GM12878 (cell line): ENCODE results near the gene FBXL15. TPM values are rescaled to one million over a fixed set of nuclear protein-coding genes. Genes with fewer than 3 reads are reported as not detected.

Experiments
- BCL11A ChIP-seq: IDR thresholded peaks from 2 replicates; pipeline ENCODE4 v1.6.1; 2011; ENCODE audit warnings: low read depth, low read length
- BRCA1 ChIP-seq: IDR thresholded peaks from 2 replicates; pipeline ENCODE4 v1.6.1; 2011; ENCODE audit warnings: low read depth, low read length, improper control_type of control experiment
- CBX5 ChIP-seq: sonication (generic); IDR thresholded peaks from 2 replicates; pipeline ENCODE4 v1.6.1; 2016; ENCODE audit warnings: low read depth, moderate library complexity, mild to moderate bottlenecking, inconsistent platforms
- CHD1 ChIP-seq: IDR thresholded peaks from 2 replicates; pipeline ENCODE4 v1.6.1; 2012; ENCODE audit warnings: low read depth, low read length, improper control_type of control experiment
- EP300 ChIP-seq, 2 experiments: fragments of 150-350 bp in 1 of 2; IDR thresholded peaks; 2 replicates each; pipeline ENCODE4 v1.6.1; 2011 to 2012; ENCODE audit warnings: low read depth in 2 of 2, low read length in 2 of 2, borderline replicate concordance in 1 of 2, improper control_type of control experiment in 1 of 2, inconsistent platforms in 1 of 2; ENCODE audit not compliant: control insufficient read depth in 1 of 2
- KAT2A ChIP-seq: conservative IDR thresholded peaks from 2 replicates; pipeline ENCODE4 v1.6.1; 2011; ENCODE audit warnings: low read depth, low read length; ENCODE audit not compliant: control insufficient read depth
- MEF2A ChIP-seq: IDR thresholded peaks from 2 replicates; pipeline ENCODE4 v1.6.1; 2011; ENCODE audit warnings: low read depth, mild to moderate bottlenecking, low read length, moderate library complexity; ENCODE audit not compliant: insufficient read depth
- MTA2 ChIP-seq: fragments of 450-650 bp; IDR thresholded peaks from 2 replicates; pipeline ENCODE4 v1.6.1; 2016; ENCODE audit warnings: low read depth, mild to moderate bottlenecking, moderate library complexity
- NFYA ChIP-seq: IDR thresholded peaks from 2 replicates; pipeline ENCODE4 v1.6.1; 2011; ENCODE audit warnings: low read depth, mild to moderate bottlenecking, low read length, improper control_type of control experiment, borderline replicate concordance
- NR2C2 ChIP-seq: IDR thresholded peaks from 2 replicates; pipeline ENCODE4 v1.6.1; 2011; ENCODE audit warnings: borderline replicate concordance, low read depth; ENCODE audit not compliant: control insufficient read depth, insufficient read length
- NR2F1 ChIP-seq: fragments of 450-650 bp; conservative IDR thresholded peaks from 2 replicates; pipeline ENCODE4 v1.6.1; 2017; ENCODE audit warnings: mild to moderate bottlenecking
- NRF1 ChIP-seq: conservative IDR thresholded peaks from 2 replicates; pipeline ENCODE4 v1.6.1; 2011; ENCODE audit warnings: mild to moderate bottlenecking, low read depth, low read length, improper control_type of control experiment
- POLR2AphosphoS2 ChIP-seq: IDR thresholded peaks from 2 replicates; pipeline ENCODE4 v1.6.1; 2011; ENCODE audit warnings: low read depth, mild to moderate bottlenecking, low read length, improper control_type of control experiment, moderate library complexity
- RBBP5 ChIP-seq: fragments of 200-600 bp; sonication (generic); conservative IDR thresholded peaks from 2 replicates; pipeline ENCODE4 v1.6.1; 2016
- SIN3A ChIP-seq: IDR thresholded peaks from 2 replicates; pipeline ENCODE4 v1.6.1; 2012; ENCODE audit warnings: low read depth, low read length, improper control_type of control experiment
- SMAD5 ChIP-seq: IDR thresholded peaks from 2 replicates; pipeline ENCODE4 v1.6.1; 2016; ENCODE audit warnings: antibody characterized with exemption, low read depth
- SP1 ChIP-seq: IDR thresholded peaks from one replicate; pipeline ENCODE4 v1.6.1; 2011; ENCODE audit warnings: low read depth, low read length
- SREBF2 ChIP-seq: IDR thresholded peaks from 2 replicates; pipeline ENCODE4 v1.6.1; 2012; ENCODE audit warnings: mild to moderate bottlenecking, low read length
- SRF ChIP-seq, 2 experiments: IDR thresholded peaks; 2 replicates each; pipeline ENCODE4 v1.6.1; 2011; ENCODE audit warnings: low read depth in 2 of 2, low read length in 2 of 2, mild to moderate bottlenecking in 1 of 2, moderate library complexity in 1 of 2
- WRNIP1 ChIP-seq: IDR thresholded peaks from 2 replicates; pipeline ENCODE4 v1.6.1; 2011; ENCODE audit warnings: low read depth, low read length, improper control_type of control experiment, borderline replicate concordance
- ZNF274 ChIP-seq: IDR thresholded peaks from one replicate; pipeline ENCODE4 v1.8.0; 2011; ENCODE audit not compliant: insufficient read length, insufficient read depth
- polyA plus RNA-seq, 11 experiments: library from polyadenylated mRNA; depleted of rRNA in 4 of 11; unstranded in 6 of 11; stranded (reverse) in 5 of 11; fragments of >200 nt; fragmentation: Nextera tagmentation in 4 of 11; fragmentation: Illumina TruSeq in 1 of 11; extraction: Ambion mirVana in 4 of 11; extraction: Trizol in 1 of 11; gene quantifications; 1 replicate in 1 of 11; 2 replicates in 10 of 11; pipeline versions ENCODE4 v1.2.1 to v1.2.3, GENCODE V29; 2011 to 2016; ENCODE audit warnings: inconsistent platforms in 2 of 11, missing spikeins in 2 of 11, low read depth in 1 of 11
- total RNA-seq, 4 experiments: library from RNA; depleted of rRNA in 3 of 4; stranded (reverse); fragments of >200 nt in 3 of 4; fragmentation: Illumina TruSeq in 1 of 4; extraction: Trizol in 1 of 4; gene quantifications; 2 replicates each; pipeline versions ENCODE4 v1.2.1 to v1.2.3, GENCODE V29; 2013 to 2021
- TF ChIP-seq, protein P1 (sequence below): fragments of 450-650 bp; IDR thresholded peaks from 2 replicates; pipeline ENCODE4 v1.6.1; 2017; ENCODE audit warnings: borderline replicate concordance
- TF ChIP-seq, protein P2 (sequence below), 3 experiments: IDR thresholded peaks in 2 of 3; conservative IDR thresholded peaks in 1 of 3; 2 replicates each; pipeline ENCODE4 v1.5.1; 2011; ENCODE audit warnings: low read depth in 3 of 3, low read length in 3 of 3, mild to moderate bottlenecking in 3 of 3, control low read depth in 2 of 3, moderate library complexity in 2 of 3, inconsistent platforms in 1 of 3, mixed read lengths in 1 of 3; ENCODE audit not compliant: control insufficient read depth in 2 of 3, insufficient read depth in 1 of 3; ENCODE audit errors: extremely low read depth in 1 of 3
- TF ChIP-seq, protein P3 (sequence below): fragments of 450-650 bp; IDR thresholded peaks from 2 replicates; pipeline ENCODE4 v1.6.1; 2016; ENCODE audit warnings: mild to moderate bottlenecking, moderate library complexity, borderline replicate concordance

Gene FBXL15
- total and polyA plus RNA-seq, 10 of the 15 experiments (the other 5 are each of a cell fraction or from before 2014, with no cell fraction given): 0.13 to 21.3 (median 7.9) TPM

DNA sequence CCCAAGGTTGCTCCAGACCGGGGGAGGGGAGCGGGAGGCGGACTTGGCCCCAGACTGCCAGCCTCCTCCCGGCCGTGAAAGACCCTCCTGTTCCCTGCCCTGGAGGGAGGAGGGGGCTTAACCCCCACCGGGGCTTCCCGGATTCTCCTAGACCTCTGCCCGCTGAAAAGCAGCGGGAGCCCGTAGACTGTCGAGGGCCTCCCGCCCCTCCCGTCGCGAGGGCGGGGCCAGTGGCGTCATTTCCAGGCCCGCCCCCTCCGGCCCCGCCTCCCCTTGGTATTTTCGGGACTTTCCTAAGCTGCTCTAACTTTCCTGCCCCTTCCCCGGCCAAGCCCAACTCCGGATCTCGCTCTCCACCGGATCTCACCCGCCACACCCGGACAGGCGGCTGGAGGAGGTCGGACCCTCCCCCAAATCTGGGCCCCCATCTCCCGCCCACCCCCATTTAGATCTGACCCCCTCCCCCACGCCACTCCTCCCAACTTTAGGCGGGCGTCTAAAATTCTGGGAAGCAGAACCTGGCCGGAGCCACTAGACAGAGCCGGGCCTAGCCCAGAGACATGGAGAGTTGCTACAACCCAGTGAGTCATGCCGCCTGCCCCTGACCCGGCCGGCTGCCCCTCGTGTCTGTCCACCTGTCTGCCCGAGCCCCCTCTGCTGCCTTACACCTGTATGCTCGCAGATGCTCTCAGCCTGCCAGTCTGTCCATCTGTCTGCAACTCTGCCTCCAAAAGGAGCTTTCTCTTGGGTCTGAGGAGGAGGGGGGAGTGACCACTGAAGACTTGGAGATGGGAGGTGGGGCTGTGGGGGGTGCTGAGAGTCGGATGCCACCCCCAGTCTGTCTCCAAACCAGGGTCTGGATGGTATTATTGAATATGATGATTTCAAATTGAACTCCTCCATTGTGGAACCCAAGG lies 25.0 kb upstream of the FBXL15 start, which contains the start of gene NFKB2 (continued):
- TF ChIP-seq NFYA (no peak), ZNF274 (no peak), NRF1 (no peak), BCL11A (no peak), WRNIP1 (no peak), KAT2A (no peak), RBBP5 (no peak), SIN3A (no peak), CHD1 (no peak), MTA2 (0 out of 2 replicates have a peak, but pooled peaks have one; percentile 2), SP1 (peak; percentile 95), SRF (IDR thresholded peaks at IDR 0.05; ENCODE audit: low read depth in 2 of 2, low read length in 2 of 2) (no peak), CBX5 (no peak), MEF2A (no peak), NR2F1 (peak; percentile 58; the same call in 1 of the 2 replicates), EP300 (IDR thresholded peaks at IDR 0.05; ENCODE audit: borderline replicate concordance in 1 of 2, control insufficient read depth in 1 of 2, low read depth in 2 of 2, low read length in 2 of 2) (no peak), NR2C2 (no peak), POLR2AphosphoS2 (no peak), SMAD5 (no peak; the same call in 1 of the 2 replicates), BRCA1 (no peak), SREBF2 (no peak)
- TF ChIP-seq, protein P1, sequence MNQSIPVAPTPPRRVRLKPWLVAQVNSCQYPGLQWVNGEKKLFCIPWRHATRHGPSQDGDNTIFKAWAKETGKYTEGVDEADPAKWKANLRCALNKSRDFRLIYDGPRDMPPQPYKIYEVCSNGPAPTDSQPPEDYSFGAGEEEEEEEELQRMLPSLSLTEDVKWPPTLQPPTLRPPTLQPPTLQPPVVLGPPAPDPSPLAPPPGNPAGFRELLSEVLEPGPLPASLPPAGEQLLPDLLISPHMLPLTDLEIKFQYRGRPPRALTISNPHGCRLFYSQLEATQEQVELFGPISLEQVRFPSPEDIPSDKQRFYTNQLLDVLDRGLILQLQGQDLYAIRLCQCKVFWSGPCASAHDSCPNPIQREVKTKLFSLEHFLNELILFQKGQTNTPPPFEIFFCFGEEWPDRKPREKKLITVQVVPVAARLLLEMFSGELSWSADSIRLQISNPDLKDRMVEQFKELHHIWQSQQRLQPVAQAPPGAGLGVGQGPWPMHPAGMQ: no peak
- TF ChIP-seq, protein P2, sequence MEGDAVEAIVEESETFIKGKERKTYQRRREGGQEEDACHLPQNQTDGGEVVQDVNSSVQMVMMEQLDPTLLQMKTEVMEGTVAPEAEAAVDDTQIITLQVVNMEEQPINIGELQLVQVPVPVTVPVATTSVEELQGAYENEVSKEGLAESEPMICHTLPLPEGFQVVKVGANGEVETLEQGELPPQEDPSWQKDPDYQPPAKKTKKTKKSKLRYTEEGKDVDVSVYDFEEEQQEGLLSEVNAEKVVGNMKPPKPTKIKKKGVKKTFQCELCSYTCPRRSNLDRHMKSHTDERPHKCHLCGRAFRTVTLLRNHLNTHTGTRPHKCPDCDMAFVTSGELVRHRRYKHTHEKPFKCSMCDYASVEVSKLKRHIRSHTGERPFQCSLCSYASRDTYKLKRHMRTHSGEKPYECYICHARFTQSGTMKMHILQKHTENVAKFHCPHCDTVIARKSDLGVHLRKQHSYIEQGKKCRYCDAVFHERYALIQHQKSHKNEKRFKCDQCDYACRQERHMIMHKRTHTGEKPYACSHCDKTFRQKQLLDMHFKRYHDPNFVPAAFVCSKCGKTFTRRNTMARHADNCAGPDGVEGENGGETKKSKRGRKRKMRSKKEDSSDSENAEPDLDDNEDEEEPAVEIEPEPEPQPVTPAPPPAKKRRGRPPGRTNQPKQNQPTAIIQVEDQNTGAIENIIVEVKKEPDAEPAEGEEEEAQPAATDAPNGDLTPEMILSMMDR (IDR thresholded peaks at IDR 0.05 in 2 of 3, conservative IDR thresholded peaks at IDR 0.05 in 1 of 3; ENCODE audit: control insufficient read depth in 2 of 3, extremely low read depth in 1 of 3, insufficient read depth in 1 of 3, low read depth in 3 of 3, low read length in 3 of 3): no peak
- TF ChIP-seq, protein P3, sequence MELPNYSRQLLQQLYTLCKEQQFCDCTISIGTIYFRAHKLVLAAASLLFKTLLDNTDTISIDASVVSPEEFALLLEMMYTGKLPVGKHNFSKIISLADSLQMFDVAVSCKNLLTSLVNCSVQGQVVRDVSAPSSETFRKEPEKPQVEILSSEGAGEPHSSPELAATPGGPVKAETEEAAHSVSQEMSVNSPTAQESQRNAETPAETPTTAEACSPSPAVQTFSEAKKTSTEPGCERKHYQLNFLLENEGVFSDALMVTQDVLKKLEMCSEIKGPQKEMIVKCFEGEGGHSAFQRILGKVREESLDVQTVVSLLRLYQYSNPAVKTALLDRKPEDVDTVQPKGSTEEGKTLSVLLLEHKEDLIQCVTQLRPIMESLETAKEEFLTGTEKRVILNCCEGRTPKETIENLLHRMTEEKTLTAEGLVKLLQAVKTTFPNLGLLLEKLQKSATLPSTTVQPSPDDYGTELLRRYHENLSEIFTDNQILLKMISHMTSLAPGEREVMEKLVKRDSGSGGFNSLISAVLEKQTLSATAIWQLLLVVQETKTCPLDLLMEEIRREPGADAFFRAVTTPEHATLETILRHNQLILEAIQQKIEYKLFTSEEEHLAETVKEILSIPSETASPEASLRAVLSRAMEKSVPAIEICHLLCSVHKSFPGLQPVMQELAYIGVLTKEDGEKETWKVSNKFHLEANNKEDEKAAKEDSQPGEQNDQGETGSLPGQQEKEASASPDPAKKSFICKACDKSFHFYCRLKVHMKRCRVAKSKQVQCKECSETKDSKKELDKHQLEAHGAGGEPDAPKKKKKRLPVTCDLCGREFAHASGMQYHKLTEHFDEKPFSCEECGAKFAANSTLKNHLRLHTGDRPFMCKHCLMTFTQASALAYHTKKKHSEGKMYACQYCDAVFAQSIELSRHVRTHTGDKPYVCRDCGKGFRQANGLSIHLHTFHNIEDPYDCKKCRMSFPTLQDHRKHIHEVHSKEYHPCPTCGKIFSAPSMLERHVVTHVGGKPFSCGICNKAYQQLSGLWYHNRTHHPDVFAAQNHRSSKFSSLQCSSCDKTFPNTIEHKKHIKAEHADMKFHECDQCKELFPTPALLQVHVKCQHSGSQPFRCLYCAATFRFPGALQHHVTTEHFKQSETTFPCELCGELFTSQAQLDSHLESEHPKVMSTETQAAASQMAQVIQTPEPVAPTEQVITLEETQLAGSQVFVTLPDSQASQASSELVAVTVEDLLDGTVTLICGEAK: no peak
